Measurements from ENCODE around the gene ABCA13.

ABCA13 gene

DNA sequence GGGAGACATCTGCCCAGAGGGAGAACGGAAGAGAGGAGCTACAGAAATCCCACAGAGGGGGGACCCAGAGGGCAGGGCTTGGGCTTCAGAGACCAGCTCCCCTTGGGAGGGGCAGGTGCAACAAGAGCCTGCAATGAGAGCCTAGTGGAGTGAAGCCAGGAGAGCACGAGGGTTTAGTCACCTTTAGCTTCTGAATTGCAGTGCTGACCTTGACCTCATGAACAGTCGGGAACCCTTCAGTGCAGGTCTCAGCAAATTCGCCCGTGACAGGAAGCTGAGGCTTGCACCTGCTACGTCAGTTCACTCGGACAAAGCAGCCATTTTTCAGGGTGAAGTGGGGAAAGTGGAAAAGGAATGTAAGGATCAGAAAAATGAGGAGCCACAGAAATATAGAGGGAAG is 446.2 kb downstream of the ABCA13 start:
- Histone ChIP-seq H4K20me1 (no peaks in the 10 kb centered on the region), H3K27me3 (no peaks in the 10 kb centered on the region), H3K27ac (no peak overlapping the region), H3K4me3 (no peak overlapping the region), H3K36me3 (no peaks in the 10 kb centered on the region), H3K9ac (no peak overlapping the region), H3K9me3 (replicated peaks in 1 of 11) (no peaks in the 10 kb centered on the region), H3K4me1 (0 out of 20 replicates have a peak, but pooled peaks cover 0 to 5% (median 0%) of the 10 kb centered on the region in 10 experiments), H3K4me2 (no peak overlapping the region)
- no peak for TF ChIP-seq Cebpa-rat (IDR thresholded peaks at IDR 0.05)

DNA sequence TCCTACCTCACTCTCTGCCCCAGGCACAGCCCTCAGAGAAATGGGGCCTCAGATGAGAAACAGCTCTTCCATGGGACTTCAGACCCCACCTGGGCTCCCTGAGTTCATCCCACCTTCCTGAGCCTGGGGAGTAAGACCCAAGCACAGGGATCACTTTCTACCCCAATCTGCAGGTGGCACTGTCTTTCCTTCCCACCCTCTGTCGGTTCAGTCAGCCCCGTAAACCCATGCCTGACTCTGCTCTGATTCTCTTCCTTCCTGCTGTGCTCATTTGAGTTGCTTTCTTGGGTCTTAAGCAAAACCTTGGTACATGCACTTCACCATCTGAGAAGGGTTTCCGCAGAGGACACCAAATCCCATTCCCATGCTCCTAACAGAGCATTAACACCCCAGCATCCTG is 446.7 kb downstream of the ABCA13 start:
- no peak overlapping the region for H3K27ac ChIP-seq
- H4K20me1 ChIP-seq, result no peaks in the 10 kb centered on the region
- no peak overlapping the region for H3K9ac ChIP-seq
- H3K36me3 ChIP-seq, result no peaks in the 10 kb centered on the region
- no peak overlapping the region for H3K4me2 ChIP-seq
- no peaks in the 10 kb centered on the region for H3K27me3 ChIP-seq
- no peak overlapping the region for H3K4me3 ChIP-seq
- 0 out of 20 replicates have a peak, but pooled peaks cover 0 to 5% (median 0%) of the 10 kb centered on the region in 10 experiments for H3K4me1 ChIP-seq
- no peaks in the 10 kb centered on the region for H3K9me3 ChIP-seq (replicated peaks in 1 of 11)
- TF ChIP-seq Cebpa-rat (IDR thresholded peaks at IDR 0.05), result no peak

DNA sequence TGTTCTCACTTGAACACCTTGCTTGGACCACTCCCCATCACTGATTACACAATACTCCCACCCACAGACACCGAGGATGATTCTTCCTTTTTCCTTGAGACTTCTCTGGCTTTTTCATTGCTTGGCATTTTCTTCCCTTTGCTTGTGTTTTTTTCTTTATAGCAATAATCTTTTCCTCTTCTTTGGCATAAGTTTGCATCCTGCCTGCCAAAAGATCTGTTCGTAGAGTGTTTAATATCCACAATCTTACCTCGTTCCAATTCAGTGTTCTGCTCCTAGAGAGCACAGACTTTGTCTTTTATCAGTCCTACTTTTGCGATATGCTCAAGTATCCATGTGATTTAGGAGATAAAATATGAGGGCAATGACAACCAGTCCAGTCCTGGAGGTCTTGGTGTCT is 449.8 kb downstream of the ABCA13 start:
- no peak overlapping the region for H3K27ac ChIP-seq
- H3K4me3 ChIP-seq, result no peak overlapping the region
- H3K9me3 ChIP-seq (replicated peaks in 1 of 11), result no peaks in the 10 kb centered on the region
- no peak for TF ChIP-seq Cebpa-rat (IDR thresholded peaks at IDR 0.05)
- H3K4me2 ChIP-seq, result no peak overlapping the region
- no peaks in the 10 kb centered on the region for H3K36me3 ChIP-seq
- 0 out of 20 replicates have a peak, but pooled peaks cover 0 to 5% (median 0%) of the 10 kb centered on the region in 10 experiments for H3K4me1 ChIP-seq
- no peaks in the 10 kb centered on the region for H3K27me3 ChIP-seq
- no peak overlapping the region for H3K9ac ChIP-seq
- no peaks in the 10 kb centered on the region for H4K20me1 ChIP-seq

DNA sequence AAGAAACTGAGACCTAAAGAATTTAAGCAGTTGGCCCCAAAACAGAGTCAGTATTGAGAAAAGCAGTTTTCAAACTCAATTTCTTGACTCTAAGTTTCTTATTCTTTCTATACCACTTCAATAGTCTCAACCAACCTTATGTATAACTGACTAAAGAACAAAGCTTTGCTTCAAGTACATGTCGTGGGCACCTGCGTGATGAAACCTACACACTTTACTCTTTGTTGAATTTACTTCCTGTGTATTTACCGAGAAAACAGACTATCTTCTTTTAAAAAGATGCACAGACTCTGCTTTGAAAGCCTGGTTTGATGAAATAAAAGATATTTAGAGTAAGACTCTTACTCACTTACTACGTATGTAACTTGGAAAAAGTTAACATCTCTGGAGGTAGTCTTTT is 455.9 kb downstream of the ABCA13 start:
- Histone ChIP-seq H3K36me3 (no peaks in the 10 kb centered on the region), H3K9me3 (replicated peaks in 1 of 11) (peaks cover 0 to 6% (median 0%) of the 10 kb centered on the region in 11 experiments; a peak in 4 of 22 replicates), H3K27ac (no peak overlapping the region), H3K4me3 (no peak overlapping the region), H4K20me1 (no peaks in the 10 kb centered on the region), H3K9ac (no peak overlapping the region), H3K4me2 (no peak overlapping the region), H3K27me3 (no peaks in the 10 kb centered on the region), H3K4me1 (no peaks in the 10 kb centered on the region)
- no peak for TF ChIP-seq Cebpa-rat (IDR thresholded peaks at IDR 0.05)

DNA sequence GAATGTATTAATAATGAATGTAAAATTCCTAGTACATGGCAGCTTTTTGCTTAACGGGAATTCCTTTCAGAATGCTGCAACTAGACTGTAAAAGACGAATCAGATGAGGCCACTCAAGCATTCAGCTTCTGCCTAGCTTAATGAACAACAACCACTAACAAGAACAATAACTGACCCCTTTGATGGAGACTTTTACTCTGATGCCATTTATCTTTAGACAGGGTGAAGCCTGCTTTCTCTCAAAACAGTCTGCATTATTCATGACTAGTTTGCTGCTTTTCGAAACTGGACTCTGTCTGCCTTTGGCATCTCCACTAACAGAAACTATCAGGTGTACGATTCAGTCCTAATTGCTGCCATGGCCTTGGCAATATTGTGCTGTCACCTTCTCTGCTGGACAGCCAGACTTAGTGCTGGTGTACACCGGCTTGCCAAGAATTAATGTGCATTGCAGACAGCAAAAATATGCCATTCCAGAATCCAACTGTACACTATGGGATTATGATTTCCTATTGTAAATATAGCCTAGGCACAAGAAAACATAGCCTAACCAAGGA is 457.6 kb downstream of the ABCA13 start:
- H3K36me3 ChIP-seq, result no peaks in the 10 kb centered on the region
- H3K27me3 ChIP-seq, result no peaks in the 10 kb centered on the region
- H4K20me1 ChIP-seq, result no peaks in the 10 kb centered on the region
- no peak overlapping the region for H3K27ac ChIP-seq
- H3K4me1 ChIP-seq, result no peaks in the 10 kb centered on the region
- H3K9me3 ChIP-seq (replicated peaks in 1 of 11), result peaks cover 0 to 11% (median 0%) of the 10 kb centered on the region in 11 experiments; a peak in 5 of 22 replicates
- H3K4me3 ChIP-seq, result no peak overlapping the region
- H3K4me2 ChIP-seq, result no peak overlapping the region
- TF ChIP-seq Cebpa-rat (IDR thresholded peaks at IDR 0.05), result no peak
- H3K9ac ChIP-seq, result no peak overlapping the region

DNA sequence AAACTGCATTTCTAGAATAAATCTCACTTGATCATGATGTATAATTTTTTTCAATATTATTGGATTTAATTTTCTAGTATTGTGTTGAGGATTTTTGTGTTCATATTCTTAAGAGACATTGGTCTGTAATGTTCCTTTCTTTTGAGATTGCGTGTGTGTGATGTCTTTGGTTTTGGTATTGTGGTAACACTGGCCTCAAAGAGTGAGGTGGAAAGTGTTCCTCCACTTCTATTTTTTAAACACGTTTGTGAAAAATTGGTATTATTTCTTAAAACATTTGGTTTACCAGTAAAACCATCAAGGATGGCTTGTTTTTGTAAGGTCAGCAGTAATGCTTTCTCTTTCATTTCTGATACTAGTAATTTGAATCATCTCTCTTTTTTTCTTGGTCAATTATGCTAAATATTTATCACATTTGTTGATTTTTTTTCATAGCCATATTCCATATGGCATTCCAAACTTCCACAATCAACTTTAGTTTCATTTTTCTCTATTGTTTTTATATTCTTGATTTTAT is 462.9 kb downstream of the ABCA13 start:
- Histone ChIP-seq H3K4me3 (no peak overlapping the region), H3K27ac (no peak overlapping the region), H3K9me3 (replicated peaks in 1 of 11) (peaks cover 0 to 11% (median 0%) of the 10 kb centered on the region in 11 experiments; a peak in 5 of 22 replicates), H3K4me2 (no peak overlapping the region), H3K36me3 (no peaks in the 10 kb centered on the region), H3K4me1 (peaks cover 6 to 11% (median 8%) of the 10 kb centered on the region in 10 experiments), H3K27me3 (no peaks in the 10 kb centered on the region), H4K20me1 (no peaks in the 10 kb centered on the region), H3K9ac (no peak overlapping the region)
- TF ChIP-seq Cebpa-rat (IDR thresholded peaks at IDR 0.05), result no peak

DNA sequence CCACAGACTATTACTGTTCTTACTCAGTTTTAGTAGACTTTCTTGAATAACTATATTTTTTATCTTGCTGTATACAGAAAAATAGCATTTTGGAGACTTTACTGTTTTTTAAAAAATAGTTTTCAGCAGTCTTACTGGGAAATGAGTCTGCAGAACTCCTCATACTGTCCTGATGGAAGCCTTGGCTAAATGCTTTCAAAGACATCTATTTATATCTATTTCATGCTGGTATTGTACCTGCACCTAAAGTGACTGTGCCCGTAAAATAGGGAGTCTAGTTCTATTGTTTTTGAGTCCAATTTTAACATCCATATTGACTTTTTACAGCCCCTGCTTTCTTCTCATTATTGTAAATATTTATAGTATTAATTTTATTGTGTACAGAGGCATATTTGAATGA is 464.5 kb downstream of the ABCA13 start:
- Histone ChIP-seq H3K4me3 (no peak overlapping the region), H3K27ac (no peak overlapping the region), H4K20me1 (no peaks in the 10 kb centered on the region), H3K9ac (no peak overlapping the region), H3K27me3 (no peaks in the 10 kb centered on the region), H3K36me3 (no peaks in the 10 kb centered on the region), H3K9me3 (replicated peaks in 1 of 11) (peaks cover 0 to 11% (median 0%) of the 10 kb centered on the region in 11 experiments; a peak in 5 of 22 replicates), H3K4me1 (peaks cover 9 to 15% (median 12%) of the 10 kb centered on the region in 10 experiments), H3K4me2 (no peak overlapping the region)
- TF ChIP-seq Cebpa-rat (IDR thresholded peaks at IDR 0.05), result no peak

DNA sequence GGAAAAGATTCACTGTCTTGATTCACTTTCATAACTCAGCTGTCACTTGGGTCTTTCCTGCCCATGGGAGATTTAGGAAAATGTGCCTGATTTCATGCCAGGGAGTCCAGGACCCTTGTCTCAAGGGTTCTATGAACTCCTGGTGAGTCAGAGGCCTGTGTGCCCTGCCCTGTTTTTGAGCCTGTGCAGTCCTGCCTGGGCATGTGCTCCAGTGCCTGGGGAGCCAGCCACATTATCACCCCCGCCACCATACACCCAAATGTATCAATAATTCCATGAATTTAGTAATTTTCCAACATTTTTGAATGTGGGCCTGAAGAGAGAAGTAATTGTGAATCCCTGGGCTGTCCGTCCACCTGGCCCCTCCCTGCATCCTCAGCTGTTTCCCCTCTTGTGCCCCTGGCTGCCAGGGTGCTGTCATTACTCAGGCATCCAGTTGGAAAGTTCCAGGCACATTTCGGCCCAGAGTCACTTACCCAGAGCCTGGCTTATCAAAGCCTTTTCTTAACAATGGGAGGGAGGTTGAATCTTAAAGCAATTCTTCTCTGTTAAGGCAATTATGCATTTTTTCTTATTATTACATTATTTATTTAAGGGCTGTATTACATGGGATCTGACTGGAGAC is 465.2 kb downstream of the ABCA13 start:
- no peak overlapping the region for H3K9ac ChIP-seq
- no peaks in the 10 kb centered on the region for H3K27me3 ChIP-seq
- no peaks in the 10 kb centered on the region for H3K36me3 ChIP-seq
- H3K4me3 ChIP-seq, result no peak overlapping the region
- no peak overlapping the region for H3K27ac ChIP-seq
- H3K4me1 ChIP-seq, result peaks cover 9 to 15% (median 12%) of the 10 kb centered on the region in 10 experiments
- no peak for TF ChIP-seq Cebpa-rat (IDR thresholded peaks at IDR 0.05)
- no peak overlapping the region for H3K4me2 ChIP-seq
- H4K20me1 ChIP-seq, result no peaks in the 10 kb centered on the region
- H3K9me3 ChIP-seq (replicated peaks in 1 of 11), result peaks cover 0 to 11% (median 0%) of the 10 kb centered on the region in 11 experiments; a peak in 5 of 22 replicates

DNA sequence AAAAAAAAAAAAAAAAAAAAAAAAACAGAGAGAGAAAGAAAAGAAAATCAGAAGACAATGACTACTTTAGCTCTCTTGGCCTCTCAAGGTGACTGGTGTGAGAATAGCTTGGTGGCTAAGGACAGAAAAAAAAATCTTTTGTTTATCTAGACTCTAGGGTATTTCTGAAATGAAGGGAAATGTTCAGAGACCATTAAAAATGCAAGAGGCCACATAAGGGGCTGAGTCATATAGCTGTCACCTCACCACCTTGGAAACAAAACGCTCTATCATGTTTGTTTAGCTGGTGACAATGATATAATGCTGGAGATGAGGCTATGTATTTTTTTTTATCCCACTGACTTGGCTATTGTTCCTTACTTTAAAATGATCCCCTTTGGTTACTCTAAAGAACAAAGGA is 466.1 kb downstream of the ABCA13 start:
- no peaks in the 10 kb centered on the region for H3K27me3 ChIP-seq
- peaks cover 0 to 4% (median 0%) of the 10 kb centered on the region in 11 experiments; a peak in 1 of 22 replicates for H3K9me3 ChIP-seq (replicated peaks in 1 of 11)
- H3K4me1 ChIP-seq, result peaks cover 9 to 15% (median 12%) of the 10 kb centered on the region in 10 experiments
- H4K20me1 ChIP-seq, result no peaks in the 10 kb centered on the region
- H3K27ac ChIP-seq, result no peak overlapping the region
- H3K4me2 ChIP-seq, result no peak overlapping the region
- no peak overlapping the region for H3K9ac ChIP-seq
- no peaks in the 10 kb centered on the region for H3K36me3 ChIP-seq
- H3K4me3 ChIP-seq, result no peak overlapping the region
- TF ChIP-seq Cebpa-rat (IDR thresholded peaks at IDR 0.05), result no peak

Measured in BLaER1 treated with 17β-estradiol and CSF1 and Interleukin-3, amounts not matched to agents 10 nM and 100 nM (cell line).